CD4-positive, alpha-beta T cell (primary cell): ENCODE data around the gene SEC24D. TPM values are rescaled to one million over a fixed set of nuclear protein-coding genes. Genes with fewer than 3 reads are reported as not detected.

ENCODE experiments used
- ATAC-seq: fragments of 200-7000 bp; cut with Tn5 transposase; one replicate; pipeline ENCODE4 v1.10.0; 2022; ENCODE audit warnings: mild to moderate bottlenecking; ENCODE audit not compliant: poor library complexity
- CTCF ChIA-PET: fragments of 350-600 bp; sonication (Branson Sonifier 250); formaldehyde crosslinking; loops from one replicate; lab custom pipeline; 2021; ENCODE audit warnings: antibody characterized with exemption, inconsistent platforms; lab: Charles Lee
- POLR2A ChIA-PET: fragments of 350-600 bp; sonication (Branson Sonifier 250); formaldehyde crosslinking; loops from one replicate; lab custom pipeline; 2021; ENCODE audit warnings: antibody characterized with exemption, inconsistent platforms; lab: Charles Lee
- DNase-seq, 14 experiments: peaks; one replicate each; pipeline ENCODE4 v3.0.0-alpha.2; 2013 to 2020; ENCODE audit warnings: mixed read lengths in 2 of 14
- H3K27ac ChIP-seq, 2 donors: one replicate each; pipeline versions ENCODE4 v1.5.1 to v1.7.0; 2013; ENCODE audit warnings: low read length in 2 of 2, low read depth in 1 of 2, mild to moderate bottlenecking in 1 of 2
- H3K27me3 ChIP-seq, 2 experiments: 1 replicate in 1 of 2; 2 replicates in 1 of 2; pipeline versions ENCODE4 v1.6.1 to v1.7.0; 2013; ENCODE audit warnings: low read length in 2 of 2, control low read depth in 1 of 2, mild to moderate bottlenecking in 1 of 2, moderate library complexity in 1 of 2; ENCODE audit not compliant: insufficient read depth in 2 of 2, control insufficient read depth in 1 of 2
- H3K36me3 ChIP-seq: one replicate; pipeline ENCODE4 v1.6.1; 2013; ENCODE audit warnings: low read length, control low read depth; ENCODE audit not compliant: insufficient read depth
- H3K4me1 ChIP-seq: one replicate; pipeline ENCODE4 v1.6.1; 2013; ENCODE audit warnings: low read length, control low read depth; ENCODE audit not compliant: insufficient read depth
- H3K4me3 ChIP-seq: one replicate; pipeline ENCODE4 v1.5.1; 2013; ENCODE audit warnings: mild to moderate bottlenecking, low read length, moderate library complexity
- H3K9me3 ChIP-seq, 2 experiments: 1 replicate in 1 of 2; 2 replicates in 1 of 2; pipeline versions ENCODE4 v1.6.1 to v1.7.0; 2013; ENCODE audit warnings: low read length in 2 of 2, mild to moderate bottlenecking in 2 of 2, control low read depth in 1 of 2, moderate library complexity in 1 of 2; ENCODE audit not compliant: control insufficient read depth in 1 of 2, insufficient read depth in 1 of 2
- H3K27ac Mint-ChIP-seq: one replicate; pipeline ENCODE4 v1.8.0; 2020; ENCODE audit warnings: mixed read lengths
- H3K27me3 Mint-ChIP-seq: one replicate; pipeline ENCODE4 v1.8.0; 2021; ENCODE audit warnings: mixed read lengths
- H3K36me3 Mint-ChIP-seq: one replicate; pipeline ENCODE4 v1.8.0; 2021; ENCODE audit warnings: low read depth, mixed read lengths
- H3K4me1 Mint-ChIP-seq: one replicate; pipeline ENCODE4 v1.8.0; 2021; ENCODE audit warnings: low read depth, mixed read lengths
- H3K4me3 Mint-ChIP-seq: one replicate; pipeline ENCODE4 v1.8.0; 2020; ENCODE audit warnings: mild to moderate bottlenecking, mixed read lengths
- H3K9me3 Mint-ChIP-seq: one replicate; pipeline ENCODE4 v1.8.0; 2020; ENCODE audit warnings: mixed read lengths
- CTCF ChIP-seq: fragments of 200-600 bp; IDR thresholded peaks from one replicate; pipeline ENCODE4 v1.8.0; 2022; ENCODE audit warnings: antibody characterized with exemption, mild to moderate bottlenecking
- intact Hi-C, 2 experiments: fragments of 100-400 bp; cut with DNase I in 1 of 2; cut with micrococcal nuclease in 1 of 2; formaldehyde crosslinking; loops; one replicate each; pipeline versions ENCODE4 v1.15.1 to v1.9.0; 2023 to 2025; cut with DNase I, micrococcal nuclease
- total RNA-seq, 174 experiments: library from RNA in 2 of 174; stranded (reverse) in 2 of 174; gene quantifications; one replicate each; pipeline ENCODE4 v1.2.3 and lab custom pipeline; 2021 to 2026

The SEC24D gene
- total RNA-seq, 2 experiments from 2014 or later, result 13.9 to 14.8 TPM

GRCh38 chr4:118743867-118744266, 92.1 kb downstream of the SEC24D start:
- H3K27ac Mint-ChIP-seq, result no peak overlapping the region
- intact Hi-C loops, result no loop called here
- H3K4me3 Mint-ChIP-seq, result no peak overlapping the region
- CTCF ChIA-PET, result no interaction called here
- Histone ChIP-seq H3K36me3 (peaks cover 44% of the 10 kb centered on the region), H3K4me1 (no peaks in the 10 kb centered on the region), H3K9me3 (no peaks in the 10 kb centered on the region), H3K27ac (no peak overlapping the region), H3K27me3 (no peaks in the 10 kb centered on the region), H3K4me3 (no peak overlapping the region)
- POLR2A ChIA-PET, result no interaction called here
- ATAC-seq, result no peak
- H3K36me3 Mint-ChIP-seq, result peaks cover 57% of the 10 kb centered on the region
- TF ChIP-seq CTCF, result no peak
- H3K27me3 Mint-ChIP-seq, result no peaks in the 10 kb centered on the region
- no peak for DNase-seq
- H3K4me1 Mint-ChIP-seq, result no peaks in the 10 kb centered on the region
- H3K9me3 Mint-ChIP-seq, result no peaks in the 10 kb centered on the region

DNA sequence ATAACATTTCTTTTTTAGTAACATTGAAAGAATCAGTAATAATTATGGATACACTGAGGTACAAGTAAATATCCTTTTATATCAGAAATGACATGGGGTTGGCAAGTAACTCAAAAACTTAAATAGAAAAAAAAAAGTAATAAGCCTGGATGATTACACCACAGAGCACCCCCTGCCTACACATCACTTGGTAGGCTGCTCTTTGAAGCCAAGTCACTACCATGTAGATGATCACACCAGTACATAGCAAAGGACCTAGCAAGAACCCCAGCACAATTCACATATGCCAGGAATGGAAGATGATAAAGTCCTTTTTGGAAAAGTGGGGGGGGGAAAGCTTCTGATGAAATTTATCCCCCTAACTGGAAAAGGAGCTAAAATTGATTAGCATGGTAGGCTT, 93.9 kb downstream of the SEC24D start:
- H3K4me1 ChIP-seq, result no peaks in the 10 kb centered on the region
- no peak for ATAC-seq
- no peak for DNase-seq
- no peak overlapping the region for H3K27ac ChIP-seq
- Mint-ChIP-seq H3K4me1 (no peaks in the 10 kb centered on the region), H3K27me3 (no peaks in the 10 kb centered on the region), H3K9me3 (no peaks in the 10 kb centered on the region), H3K4me3 (no peak overlapping the region), H3K27ac (no peak overlapping the region), H3K36me3 (peaks cover 70% of the 10 kb centered on the region)
- CTCF ChIA-PET, result no interaction called here
- POLR2A ChIA-PET, result interaction anchor here (0.7 kb wide), 1 partner anchor 1003 kb away, joined by 3 read pairs; no protein-coding TSS in a partner anchor
- H3K36me3 ChIP-seq, result peaks cover 62% of the 10 kb centered on the region
- H3K9me3 ChIP-seq, result no peaks in the 10 kb centered on the region
- H3K4me3 ChIP-seq, result no peak overlapping the region
- intact Hi-C loops, result no loop called here
- TF ChIP-seq CTCF, result no peak
- H3K27me3 ChIP-seq, result no peaks in the 10 kb centered on the region

DNA sequence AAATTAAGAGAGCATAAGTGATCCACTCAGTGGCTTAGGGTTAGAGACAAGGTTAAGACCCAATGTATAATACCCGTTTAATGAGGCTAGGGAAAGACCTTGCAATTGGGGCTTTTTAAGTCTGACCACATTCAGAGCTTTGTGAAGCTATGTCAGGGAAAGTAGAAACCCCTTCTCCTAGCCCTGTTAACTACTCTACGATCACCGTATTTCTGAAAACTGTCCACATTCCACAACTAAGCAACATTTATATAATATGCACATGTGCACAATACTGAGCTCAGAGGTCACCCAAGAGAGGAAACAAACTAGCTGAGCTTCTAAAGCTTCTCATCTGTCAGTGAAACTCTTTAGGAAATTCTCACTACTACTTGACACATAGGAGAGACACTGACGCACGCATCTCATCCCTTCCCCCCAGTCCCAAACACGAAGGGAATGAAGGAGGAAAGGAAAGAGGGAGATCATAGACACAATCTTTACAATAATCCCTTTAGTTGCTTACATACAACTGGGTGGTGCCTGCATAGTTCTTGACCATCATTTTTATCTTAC, 94.5 kb downstream of the SEC24D start:
- H3K9me3 ChIP-seq, result no peaks in the 10 kb centered on the region
- H3K4me1 ChIP-seq, result no peaks in the 10 kb centered on the region
- no peak for DNase-seq
- peaks cover 64% of the 10 kb centered on the region for H3K36me3 ChIP-seq
- H3K27me3 ChIP-seq, result no peaks in the 10 kb centered on the region
- Mint-ChIP-seq H3K36me3 (peaks cover 72% of the 10 kb centered on the region), H3K27ac (no peak overlapping the region), H3K4me3 (no peak overlapping the region), H3K9me3 (no peaks in the 10 kb centered on the region), H3K4me1 (no peaks in the 10 kb centered on the region), H3K27me3 (no peaks in the 10 kb centered on the region)
- TF ChIP-seq CTCF, result no peak
- no peak for ATAC-seq
- intact Hi-C loops, result loop anchor here in 1 of 2 experiments (1.0 kb wide), 1 partner anchor 149 kb away; no protein-coding TSS in a partner anchor
- ChIA-PET CTCF (interaction anchor here (0.5 kb wide), 1 partner anchor 602 kb away, joined by 3 read pairs; no protein-coding TSS in a partner anchor), POLR2A (no interaction called here)
- H3K4me3 ChIP-seq, result no peak overlapping the region
- H3K27ac ChIP-seq, result no peak overlapping the region
